ENCODE results near the gene HNRNPR.

DNA sequence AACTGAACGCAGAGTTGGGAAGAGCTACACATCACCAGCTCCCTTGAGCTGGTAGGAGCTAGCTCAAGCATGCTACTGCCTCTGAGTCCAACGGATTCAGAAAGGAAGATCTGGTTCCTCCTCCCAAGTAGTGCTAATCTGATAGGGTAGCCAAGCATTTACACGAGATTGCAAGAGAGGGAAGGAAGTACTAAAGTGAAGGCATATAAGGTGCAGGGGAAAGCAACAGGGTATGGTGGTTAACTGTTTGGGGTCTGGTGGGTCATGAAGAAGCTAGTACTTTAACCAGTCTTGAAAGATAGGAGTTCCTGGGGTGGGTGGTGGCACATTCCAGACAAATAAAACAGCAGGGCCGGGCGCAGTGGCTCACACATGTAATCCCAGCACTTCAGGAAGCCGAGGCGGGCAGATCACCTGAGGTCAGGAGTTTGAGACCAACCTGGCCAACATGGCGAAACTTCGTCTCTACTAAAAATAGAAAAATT lies 45.8 kb upstream of the HNRNPR start:
- TF ChIP-seq, protein P1, sequence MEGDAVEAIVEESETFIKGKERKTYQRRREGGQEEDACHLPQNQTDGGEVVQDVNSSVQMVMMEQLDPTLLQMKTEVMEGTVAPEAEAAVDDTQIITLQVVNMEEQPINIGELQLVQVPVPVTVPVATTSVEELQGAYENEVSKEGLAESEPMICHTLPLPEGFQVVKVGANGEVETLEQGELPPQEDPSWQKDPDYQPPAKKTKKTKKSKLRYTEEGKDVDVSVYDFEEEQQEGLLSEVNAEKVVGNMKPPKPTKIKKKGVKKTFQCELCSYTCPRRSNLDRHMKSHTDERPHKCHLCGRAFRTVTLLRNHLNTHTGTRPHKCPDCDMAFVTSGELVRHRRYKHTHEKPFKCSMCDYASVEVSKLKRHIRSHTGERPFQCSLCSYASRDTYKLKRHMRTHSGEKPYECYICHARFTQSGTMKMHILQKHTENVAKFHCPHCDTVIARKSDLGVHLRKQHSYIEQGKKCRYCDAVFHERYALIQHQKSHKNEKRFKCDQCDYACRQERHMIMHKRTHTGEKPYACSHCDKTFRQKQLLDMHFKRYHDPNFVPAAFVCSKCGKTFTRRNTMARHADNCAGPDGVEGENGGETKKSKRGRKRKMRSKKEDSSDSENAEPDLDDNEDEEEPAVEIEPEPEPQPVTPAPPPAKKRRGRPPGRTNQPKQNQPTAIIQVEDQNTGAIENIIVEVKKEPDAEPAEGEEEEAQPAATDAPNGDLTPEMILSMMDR (IDR thresholded peaks at IDR 0.05), result no peak
- no peak for TF ChIP-seq POLR2A (IDR thresholded peaks at IDR 0.05)
